Nucleus accumbens (tissue), 56 donors: ENCODE data around the gene SPOCK3.

ENCODE experiments used
- DNase-seq, 56 donors: peaks; one replicate each; lab custom pipeline; 2025; lab: John Stamatoyannopoulos, UW

The SPOCK3 gene

DNA sequence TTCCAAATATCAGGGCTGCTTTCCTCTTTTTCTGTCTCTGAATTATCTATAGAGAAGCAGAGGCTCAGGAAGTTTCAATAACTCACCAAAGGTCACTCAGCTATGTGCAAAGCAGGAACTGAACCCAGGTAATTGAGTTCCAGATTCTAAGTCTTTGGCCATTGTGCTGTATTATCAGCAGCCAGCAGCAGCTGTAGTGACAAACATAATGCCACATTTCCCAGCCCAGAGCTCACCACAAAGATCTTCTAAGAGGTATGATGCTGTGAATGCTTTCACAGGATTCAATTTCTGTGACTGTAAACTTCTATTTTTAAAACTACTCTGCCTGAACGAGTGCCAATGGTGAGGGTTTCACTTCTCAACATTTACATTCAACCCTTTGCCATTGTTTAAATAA is 56.4 kb downstream of the SPOCK3 start:
- DNase-seq: no peak

GRCh38 chr4:167176723-167177367 is 57.4 kb downstream of the SPOCK3 start:
- DNase-seq: no peak

DNA sequence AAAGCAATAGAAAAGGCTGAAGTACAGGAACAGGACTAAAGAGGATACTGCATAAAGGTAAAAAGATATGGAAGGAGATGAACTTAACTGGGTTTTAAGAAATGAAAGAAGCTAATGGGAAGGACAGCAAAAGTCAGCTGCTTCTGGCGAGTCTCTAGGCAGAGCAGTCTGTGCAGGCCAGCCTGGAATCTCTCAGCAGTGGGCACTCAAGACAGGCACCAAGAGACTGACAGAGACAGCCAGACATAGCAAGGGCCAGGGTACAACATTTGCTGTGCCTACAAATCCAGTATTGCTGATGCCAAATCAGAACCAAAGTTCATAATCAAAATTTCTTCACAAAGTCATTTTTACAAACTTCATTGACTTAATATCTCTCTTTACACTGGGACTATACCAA is 62.4 kb downstream of the SPOCK3 start:
- peak in 6 of 56 donors; percentile 1 to 14 (median 4) for DNase-seq

DNA sequence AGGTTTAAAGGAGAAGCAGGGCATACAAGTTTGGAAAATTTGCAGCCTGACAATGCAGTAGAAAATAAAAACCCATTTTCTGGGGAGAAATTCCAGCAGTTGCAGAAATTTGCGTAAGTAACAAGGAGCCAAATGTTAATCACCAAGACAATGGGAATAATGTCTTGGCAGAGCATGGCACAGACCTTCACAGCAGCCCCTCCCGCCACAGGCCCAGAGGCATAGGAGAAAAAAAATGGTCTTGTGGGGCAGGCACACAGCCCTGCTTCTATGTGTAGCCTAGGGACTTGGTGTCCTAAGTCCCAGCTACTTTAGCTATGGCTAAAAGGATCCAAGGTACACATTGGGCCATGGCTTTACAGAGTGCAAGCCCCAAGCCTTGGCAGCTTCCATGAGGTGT is 65.7 kb downstream of the SPOCK3 start:
- DNase-seq: peak in 12 of 56 donors; percentile 0 to 35 (median 6)

DNA sequence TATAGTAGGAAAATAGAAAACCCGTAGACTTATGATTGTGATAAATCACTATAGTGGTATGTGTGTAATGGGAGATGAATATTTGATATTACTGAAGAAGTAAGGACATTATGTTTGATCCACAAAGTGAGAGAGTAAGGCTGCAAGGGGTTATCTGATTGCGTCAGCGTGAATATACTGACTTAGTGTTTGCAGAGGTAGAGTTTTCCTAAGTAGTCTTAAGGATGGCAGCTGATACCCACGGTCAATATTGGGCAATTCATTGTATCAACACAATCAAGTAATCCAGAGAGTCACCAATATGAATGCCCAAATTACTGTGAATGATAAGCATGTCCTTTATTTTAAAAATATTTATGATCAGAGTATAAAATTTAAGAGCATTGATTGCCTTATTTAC is 83.7 kb downstream of the SPOCK3 start:
- no peak for DNase-seq

- DNase-seq: no peak
Observed at GRCh38 chr4:167144605-167145004, 89.7 kb downstream of the SPOCK3 start.

DNA sequence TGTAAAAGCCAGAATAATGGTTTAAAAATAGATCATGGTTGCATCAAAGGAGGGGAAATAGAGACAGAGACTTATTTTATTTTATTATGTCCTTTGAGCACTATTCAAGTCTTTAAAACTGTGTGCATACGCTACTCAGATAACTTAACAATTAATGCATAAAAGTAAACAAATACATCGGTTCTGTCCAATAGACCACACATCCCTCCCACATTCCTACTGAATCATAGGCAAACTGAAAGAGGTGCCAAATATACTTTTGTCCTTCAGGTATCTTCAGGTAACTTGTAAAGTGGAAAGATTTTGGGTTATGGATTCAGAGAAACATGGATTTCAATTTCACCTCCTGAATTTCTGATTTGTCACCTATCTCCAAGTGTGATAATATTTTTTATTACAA is 91.3 kb downstream of the SPOCK3 start:
- no peak for DNase-seq

DNA sequence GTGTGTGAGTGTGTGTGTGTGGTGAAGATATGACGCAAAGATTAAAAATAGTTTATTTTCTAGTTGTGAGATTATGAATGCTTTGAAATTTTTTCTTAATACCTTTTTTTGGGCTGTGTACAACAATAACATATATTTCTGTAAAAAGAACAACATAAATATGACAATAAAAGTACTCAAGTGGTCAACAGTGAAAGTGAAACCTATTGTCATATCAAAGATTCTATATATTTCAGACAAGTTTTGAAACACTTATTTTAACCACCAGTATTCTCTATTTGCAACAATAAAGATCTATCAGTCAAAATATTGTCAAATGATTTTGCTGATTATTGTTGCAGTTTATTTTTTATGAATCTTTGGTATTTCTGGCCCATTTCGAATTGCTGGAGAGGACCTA is 98.0 kb downstream of the SPOCK3 start:
- no peak for DNase-seq

- no peak for DNase-seq
Observed at GRCh38 chr4:167129146-167129545, 105.1 kb downstream of the SPOCK3 start.

- no peak for DNase-seq
Observed at GRCh38 chr4:167119392-167119791, 114.9 kb downstream of the SPOCK3 start.

- DNase-seq: no peak
Observed at GRCh38 chr4:167117273-167117672, 117.0 kb downstream of the SPOCK3 start.

DNA sequence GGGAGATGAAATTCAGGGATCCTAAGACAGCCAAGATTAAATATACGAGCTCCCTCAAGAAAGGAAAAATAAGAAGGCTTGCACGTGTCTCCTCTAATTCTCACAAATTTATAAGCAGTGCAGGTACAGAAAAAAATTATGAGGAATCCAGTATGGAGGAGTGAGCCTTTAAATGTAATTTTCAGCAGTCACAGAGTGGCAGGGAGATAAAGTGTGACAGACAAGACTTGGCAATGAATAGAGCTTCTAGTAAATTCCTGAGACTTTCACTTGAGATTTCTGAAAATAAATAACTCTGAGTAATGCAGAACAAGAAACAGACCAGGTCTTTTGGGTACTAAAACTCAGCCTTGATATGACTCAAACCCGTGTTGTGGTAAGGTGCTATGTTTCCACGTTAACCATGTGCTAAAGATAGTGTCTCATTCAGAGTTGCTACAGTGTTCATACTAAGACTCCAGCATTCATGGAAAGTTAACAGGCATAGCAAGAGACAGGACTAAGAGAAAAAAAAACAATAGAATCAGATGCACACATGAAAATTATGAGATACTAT is 119.8 kb downstream of the SPOCK3 start:
- no peak for DNase-seq

GRCh38 chr4:167111622-167112021 is 122.7 kb downstream of the SPOCK3 start:
- DNase-seq: no peak

DNA sequence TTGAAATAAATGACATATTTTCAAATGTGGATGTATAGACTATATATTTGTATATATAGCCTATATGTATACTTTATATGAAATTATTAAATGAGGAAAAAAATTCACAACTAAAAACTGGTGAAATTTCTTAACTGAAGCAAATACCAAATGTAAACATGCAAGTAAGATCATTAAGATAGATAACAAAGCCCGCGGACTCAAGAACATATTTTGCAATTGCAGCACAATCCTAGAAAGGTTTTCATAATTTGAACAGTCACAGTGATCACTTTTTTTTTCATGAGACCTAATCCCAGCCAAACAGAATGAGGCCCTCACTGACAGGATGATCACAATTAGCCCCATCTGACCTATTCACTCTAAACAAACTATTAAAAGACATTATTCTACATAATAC is 123.2 kb downstream of the SPOCK3 start:
- DNase-seq: no peak

DNA sequence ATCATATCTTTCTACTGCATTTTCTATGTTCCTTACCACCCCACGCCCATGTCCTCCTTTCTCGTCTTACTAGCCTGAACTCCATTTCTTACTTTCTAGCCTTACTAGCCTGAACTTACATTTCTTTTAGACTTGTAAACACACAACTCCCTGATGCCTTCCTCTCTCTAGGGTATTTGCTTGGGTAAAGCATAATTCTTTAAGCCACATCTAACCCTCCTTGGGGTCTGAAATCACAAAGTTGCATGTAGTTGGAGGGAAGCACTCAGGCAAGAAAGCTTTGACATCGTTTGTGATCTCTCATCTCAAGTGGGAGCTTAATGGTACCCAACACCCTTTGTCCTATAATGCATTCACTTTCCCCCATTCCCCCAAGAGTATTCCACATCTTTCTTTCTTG is 124.4 kb downstream of the SPOCK3 start:
- DNase-seq: no peak

DNA sequence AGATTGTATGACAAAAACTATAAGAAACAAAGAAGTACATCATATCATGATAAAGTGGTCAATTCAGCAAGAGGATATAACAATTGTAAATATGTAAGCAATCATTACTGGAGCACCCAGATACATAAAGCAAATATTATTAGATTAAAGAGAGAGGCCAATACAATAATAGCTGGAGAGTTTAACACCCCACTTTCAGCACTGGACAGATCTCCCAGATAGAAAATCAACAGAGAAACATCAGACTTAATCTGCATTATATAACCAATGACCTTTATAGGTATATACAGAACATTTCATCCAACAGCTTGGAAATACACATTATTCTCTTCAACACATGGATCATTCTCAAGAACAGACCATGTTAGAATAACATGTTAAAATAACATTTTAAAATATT is 128.4 kb downstream of the SPOCK3 start:
- DNase-seq: no peak

DNA sequence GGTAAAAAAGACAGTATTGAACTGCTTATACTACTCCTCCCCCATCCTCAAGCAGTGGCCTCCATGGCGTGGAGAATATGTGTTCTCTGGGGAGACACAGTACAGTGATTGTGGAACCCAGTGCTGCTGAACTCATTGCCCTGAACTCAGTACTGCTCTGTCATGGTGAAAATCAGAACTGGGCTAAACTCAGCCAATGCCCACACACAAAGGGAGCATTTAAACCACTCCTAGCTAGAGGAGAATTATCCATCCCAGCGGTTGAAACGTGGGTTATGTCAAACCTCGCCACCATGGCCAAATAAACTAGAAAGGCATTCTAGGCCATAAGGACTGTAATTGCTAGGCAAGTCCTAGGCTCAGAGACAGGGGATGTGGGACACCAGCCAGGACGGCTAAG is 131.8 kb downstream of the SPOCK3 start:
- DNase-seq: peak in 6 of 56 donors; percentile 5 to 50 (median 14)

GRCh38 chr4:167101035-167101434 is 133.3 kb downstream of the SPOCK3 start:
- DNase-seq: no peak

- peak in 14 of 56 donors; percentile 2 to 45 (median 16) for DNase-seq
Observed at GRCh38 chr4:167100120-167100519, 134.2 kb downstream of the SPOCK3 start.

- no peak for DNase-seq
Observed at GRCh38 chr4:167088115-167088514, 146.2 kb downstream of the SPOCK3 start.

DNA sequence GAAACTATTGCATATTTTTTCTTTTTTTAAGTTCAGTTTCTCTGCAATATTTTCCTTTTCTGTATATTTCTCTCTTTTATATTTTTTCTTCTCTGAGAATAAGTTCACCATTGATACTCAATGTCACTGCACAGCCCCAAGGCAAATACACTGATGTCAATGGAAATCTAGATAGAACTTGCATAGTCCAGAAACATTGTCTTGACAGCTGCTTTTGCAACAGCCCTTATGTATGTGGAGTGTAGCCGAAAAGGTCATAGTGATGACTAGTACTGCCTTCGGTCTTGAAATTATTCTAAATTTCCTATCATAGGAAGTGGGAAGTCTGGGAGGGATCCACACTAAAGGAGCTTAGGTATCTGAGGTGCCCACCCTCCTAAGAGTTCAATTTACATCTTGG is 150.0 kb downstream of the SPOCK3 start:
- no peak for DNase-seq

DNA sequence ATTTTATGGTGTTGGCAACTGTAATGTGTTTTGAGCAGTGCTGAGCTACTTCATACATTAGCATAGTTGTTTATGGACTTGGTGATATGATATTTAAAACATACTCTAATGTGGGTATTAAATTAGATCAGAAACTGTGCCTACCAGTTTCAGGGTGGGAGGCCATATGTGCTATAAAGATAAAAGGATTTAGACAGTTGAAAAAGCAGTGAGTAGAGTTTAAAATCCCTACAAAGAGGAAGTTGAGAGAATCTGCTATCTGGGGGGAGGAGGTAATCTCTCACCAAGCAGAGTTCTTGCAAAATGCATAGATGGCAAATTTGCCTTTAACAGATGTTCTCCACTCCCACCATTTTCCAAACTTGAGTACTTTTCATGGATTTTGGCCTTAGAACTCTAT is 154.5 kb downstream of the SPOCK3 start:
- no peak for DNase-seq

DNA sequence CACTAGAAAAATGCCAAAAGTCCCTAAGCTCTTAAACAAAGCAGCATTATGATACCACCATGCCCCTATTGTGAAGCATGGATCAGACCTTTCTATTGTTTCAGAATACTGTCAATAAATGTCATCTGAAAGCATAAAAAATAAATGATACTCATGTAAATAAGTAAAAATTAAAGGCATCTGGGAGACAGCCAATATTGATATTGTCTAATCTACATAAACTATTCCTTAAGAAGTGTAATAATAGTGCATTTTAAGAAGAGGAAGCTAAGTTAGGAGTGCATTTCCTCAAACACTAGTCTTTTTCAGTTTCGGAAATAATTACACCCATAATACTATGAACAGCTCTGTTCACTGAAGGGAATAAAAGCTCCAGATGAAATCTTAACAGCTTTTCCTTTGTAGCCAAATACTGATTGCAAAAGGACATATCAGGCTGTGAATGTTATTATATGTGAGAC is 181.6 kb downstream of the SPOCK3 start:
- no peak for DNase-seq
